CD4-positive, alpha-beta T cell (primary cell): Measurements from ENCODE around the gene LITAFD. TPM values are rescaled to one million over a fixed set of nuclear protein-coding genes. Genes with fewer than 3 reads are reported as not detected.
"Not testable (repeated sequence)": the region's sequence is repeated elsewhere in the genome, so short reads cannot be mapped to it uniquely, and the experiment has no call there.

Experiments used
- ATAC-seq: fragments of 200-7000 bp; cut with Tn5 transposase; one replicate; pipeline ENCODE4 v1.10.0; 2022; ENCODE audit warnings: mild to moderate bottlenecking; ENCODE audit not compliant: poor library complexity
- CTCF ChIA-PET: fragments of 350-600 bp; sonication (Branson Sonifier 250); formaldehyde crosslinking; loops from one replicate; lab custom pipeline; 2021; ENCODE audit warnings: antibody characterized with exemption, inconsistent platforms; lab: Charles Lee
- POLR2A ChIA-PET: fragments of 350-600 bp; sonication (Branson Sonifier 250); formaldehyde crosslinking; loops from one replicate; lab custom pipeline; 2021; ENCODE audit warnings: antibody characterized with exemption, inconsistent platforms; lab: Charles Lee
- DNase-seq, 14 experiments: peaks; one replicate each; pipeline ENCODE4 v3.0.0-alpha.2; 2013 to 2020; ENCODE audit warnings: mixed read lengths in 2 of 14
- H3K27ac ChIP-seq, 2 donors: one replicate each; pipeline versions ENCODE4 v1.5.1 to v1.7.0; 2013; ENCODE audit warnings: low read length in 2 of 2, low read depth in 1 of 2, mild to moderate bottlenecking in 1 of 2
- H3K27me3 ChIP-seq, 2 experiments: 1 replicate in 1 of 2; 2 replicates in 1 of 2; pipeline versions ENCODE4 v1.6.1 to v1.7.0; 2013; ENCODE audit warnings: low read length in 2 of 2, control low read depth in 1 of 2, mild to moderate bottlenecking in 1 of 2, moderate library complexity in 1 of 2; ENCODE audit not compliant: insufficient read depth in 2 of 2, control insufficient read depth in 1 of 2
- H3K36me3 ChIP-seq: one replicate; pipeline ENCODE4 v1.6.1; 2013; ENCODE audit warnings: low read length, control low read depth; ENCODE audit not compliant: insufficient read depth
- H3K4me1 ChIP-seq: one replicate; pipeline ENCODE4 v1.6.1; 2013; ENCODE audit warnings: low read length, control low read depth; ENCODE audit not compliant: insufficient read depth
- H3K4me3 ChIP-seq: one replicate; pipeline ENCODE4 v1.5.1; 2013; ENCODE audit warnings: mild to moderate bottlenecking, low read length, moderate library complexity
- H3K9me3 ChIP-seq, 2 experiments: 1 replicate in 1 of 2; 2 replicates in 1 of 2; pipeline versions ENCODE4 v1.6.1 to v1.7.0; 2013; ENCODE audit warnings: low read length in 2 of 2, mild to moderate bottlenecking in 2 of 2, control low read depth in 1 of 2, moderate library complexity in 1 of 2; ENCODE audit not compliant: control insufficient read depth in 1 of 2, insufficient read depth in 1 of 2
- H3K27ac Mint-ChIP-seq: one replicate; pipeline ENCODE4 v1.8.0; 2020; ENCODE audit warnings: mixed read lengths
- H3K27me3 Mint-ChIP-seq: one replicate; pipeline ENCODE4 v1.8.0; 2021; ENCODE audit warnings: mixed read lengths
- H3K36me3 Mint-ChIP-seq: one replicate; pipeline ENCODE4 v1.8.0; 2021; ENCODE audit warnings: low read depth, mixed read lengths
- H3K4me1 Mint-ChIP-seq: one replicate; pipeline ENCODE4 v1.8.0; 2021; ENCODE audit warnings: low read depth, mixed read lengths
- H3K4me3 Mint-ChIP-seq: one replicate; pipeline ENCODE4 v1.8.0; 2020; ENCODE audit warnings: mild to moderate bottlenecking, mixed read lengths
- H3K9me3 Mint-ChIP-seq: one replicate; pipeline ENCODE4 v1.8.0; 2020; ENCODE audit warnings: mixed read lengths
- intact Hi-C, 2 experiments: fragments of 100-400 bp; cut with DNase I in 1 of 2; cut with micrococcal nuclease in 1 of 2; formaldehyde crosslinking; loops; one replicate each; pipeline versions ENCODE4 v1.15.1 to v1.9.0; 2023 to 2025; cut with DNase I, micrococcal nuclease
- total RNA-seq, 174 experiments: library from RNA in 2 of 174; stranded (reverse) in 2 of 174; gene quantifications; one replicate each; pipeline ENCODE4 v1.2.3 and lab custom pipeline; 2021 to 2026
- TF ChIP-seq, protein P1 (sequence below): fragments of 200-600 bp; IDR thresholded peaks from one replicate; pipeline ENCODE4 v1.8.0; 2022; ENCODE audit warnings: antibody characterized with exemption, mild to moderate bottlenecking

The LITAFD gene
- total RNA-seq, 2 experiments from 2014 or later: 0.60 TPM; not detected in 1

DNA sequence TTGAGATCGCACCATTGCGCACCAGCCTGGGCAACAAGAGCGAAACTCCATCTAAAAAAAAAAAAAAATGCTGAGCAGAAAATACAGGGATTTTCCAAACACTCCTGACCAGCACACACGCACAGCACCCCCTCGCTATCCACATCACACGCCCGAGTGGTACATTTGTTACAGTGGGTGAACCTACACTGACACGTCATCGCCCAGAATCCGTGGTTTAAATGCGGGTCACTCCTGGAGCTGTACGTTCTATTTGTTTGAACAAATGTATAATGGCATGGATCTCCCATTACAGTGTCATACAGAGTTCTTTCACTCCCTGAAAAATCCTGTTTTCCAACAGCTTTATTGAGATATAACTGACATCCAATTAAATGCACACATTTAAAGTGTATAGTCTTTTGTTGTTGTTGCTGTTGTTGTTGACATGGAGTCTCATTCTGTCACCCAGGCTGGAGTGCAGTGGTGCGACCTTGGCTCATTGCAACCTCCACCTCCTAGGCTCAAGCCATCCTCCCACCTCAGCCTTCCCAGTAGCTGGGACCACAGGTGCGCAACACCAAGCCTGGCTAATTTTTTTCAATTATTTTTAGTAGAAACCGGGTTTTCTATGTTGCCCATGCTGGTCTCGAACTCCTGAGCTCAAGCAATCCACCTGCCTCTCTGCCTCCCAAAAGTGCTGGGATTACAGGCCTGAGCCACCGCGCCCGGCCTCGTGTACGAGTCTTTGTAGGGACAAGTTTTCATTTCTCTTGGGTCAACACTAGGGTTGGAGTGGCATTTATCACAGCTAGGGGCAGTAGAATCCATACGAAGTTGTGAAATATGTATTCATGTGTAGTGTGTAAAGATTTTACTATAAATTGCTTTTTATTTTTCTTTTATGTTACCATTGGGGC lies 8.9 kb upstream of the LITAFD start:
- Histone ChIP-seq H3K27me3 (no peaks in the 10 kb centered on the region), H3K4me1 (peaks cover 32% of the 10 kb centered on the region), H3K36me3 (no peaks in the 10 kb centered on the region), H3K9me3 (no peaks in the 10 kb centered on the region), H3K27ac (no peak overlapping the region), H3K4me3 (no peak overlapping the region)
- ChIA-PET POLR2A (interaction anchor here (0.9 kb wide), 1 partner anchor 56 kb away, joined by 3 read pairs; no protein-coding TSS in a partner anchor), CTCF (interaction anchor here (0.5 to 0.9 kb wide), 2 partner anchors 63 to 192 kb away, joined by 3 to 4 read pairs; no protein-coding TSS in a partner anchor)
- Mint-ChIP-seq H3K36me3 (no peaks in the 10 kb centered on the region), H3K4me1 (peaks cover 24% of the 10 kb centered on the region), H3K4me3 (no peak overlapping the region), H3K9me3 (no peaks in the 10 kb centered on the region), H3K27me3 (no peaks in the 10 kb centered on the region), H3K27ac (peak overlapping the region; percentile 17)
- TF ChIP-seq, protein P1, sequence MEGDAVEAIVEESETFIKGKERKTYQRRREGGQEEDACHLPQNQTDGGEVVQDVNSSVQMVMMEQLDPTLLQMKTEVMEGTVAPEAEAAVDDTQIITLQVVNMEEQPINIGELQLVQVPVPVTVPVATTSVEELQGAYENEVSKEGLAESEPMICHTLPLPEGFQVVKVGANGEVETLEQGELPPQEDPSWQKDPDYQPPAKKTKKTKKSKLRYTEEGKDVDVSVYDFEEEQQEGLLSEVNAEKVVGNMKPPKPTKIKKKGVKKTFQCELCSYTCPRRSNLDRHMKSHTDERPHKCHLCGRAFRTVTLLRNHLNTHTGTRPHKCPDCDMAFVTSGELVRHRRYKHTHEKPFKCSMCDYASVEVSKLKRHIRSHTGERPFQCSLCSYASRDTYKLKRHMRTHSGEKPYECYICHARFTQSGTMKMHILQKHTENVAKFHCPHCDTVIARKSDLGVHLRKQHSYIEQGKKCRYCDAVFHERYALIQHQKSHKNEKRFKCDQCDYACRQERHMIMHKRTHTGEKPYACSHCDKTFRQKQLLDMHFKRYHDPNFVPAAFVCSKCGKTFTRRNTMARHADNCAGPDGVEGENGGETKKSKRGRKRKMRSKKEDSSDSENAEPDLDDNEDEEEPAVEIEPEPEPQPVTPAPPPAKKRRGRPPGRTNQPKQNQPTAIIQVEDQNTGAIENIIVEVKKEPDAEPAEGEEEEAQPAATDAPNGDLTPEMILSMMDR: no peak
- ATAC-seq (no peak), DNase-seq (no peak)
- intact Hi-C loops: loop anchor here in 1 of 2 experiments (5.0 kb wide), 1 partner anchor 251 kb away; the partner anchor contains the start of gene METTL22

DNA sequence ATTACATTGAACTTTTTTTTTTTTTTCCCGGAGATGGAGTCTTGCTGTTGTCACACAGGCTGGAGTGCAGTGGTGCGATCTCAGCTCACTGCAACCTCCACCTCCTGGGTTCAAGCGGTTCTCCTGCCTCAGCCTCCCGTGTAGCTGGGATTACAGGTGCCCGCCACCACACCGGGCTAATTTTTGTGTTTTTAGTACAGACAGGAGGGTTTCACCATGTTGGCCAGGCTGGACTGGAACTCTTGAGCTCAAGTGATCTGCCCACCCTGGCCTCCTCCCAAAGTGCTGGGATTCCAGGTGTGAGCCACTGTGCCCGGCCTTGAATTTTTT lies 8.3 kb upstream of the LITAFD start:
- H3K36me3 Mint-ChIP-seq, H3K27me3 ChIP-seq, H3K4me3 Mint-ChIP-seq, CTCF ChIA-PET, POLR2A ChIA-PET, H3K27me3 Mint-ChIP-seq, ATAC-seq, H3K27ac ChIP-seq, H3K4me3 ChIP-seq, DNase-seq, H3K9me3 Mint-ChIP-seq, H3K9me3 ChIP-seq, H3K36me3 ChIP-seq: not testable (repeated sequence)
- intact Hi-C loops: loop anchor here in 1 of 2 experiments (5.0 kb wide), 1 partner anchor 252 kb away; the partner anchor contains the start of gene METTL22
- Mint-ChIP-seq H3K27ac (peak overlapping the region; percentile 17), H3K4me1 (peaks cover 24% of the 10 kb centered on the region)
- peaks cover 34% of the 10 kb centered on the region for H3K4me1 ChIP-seq

DNA sequence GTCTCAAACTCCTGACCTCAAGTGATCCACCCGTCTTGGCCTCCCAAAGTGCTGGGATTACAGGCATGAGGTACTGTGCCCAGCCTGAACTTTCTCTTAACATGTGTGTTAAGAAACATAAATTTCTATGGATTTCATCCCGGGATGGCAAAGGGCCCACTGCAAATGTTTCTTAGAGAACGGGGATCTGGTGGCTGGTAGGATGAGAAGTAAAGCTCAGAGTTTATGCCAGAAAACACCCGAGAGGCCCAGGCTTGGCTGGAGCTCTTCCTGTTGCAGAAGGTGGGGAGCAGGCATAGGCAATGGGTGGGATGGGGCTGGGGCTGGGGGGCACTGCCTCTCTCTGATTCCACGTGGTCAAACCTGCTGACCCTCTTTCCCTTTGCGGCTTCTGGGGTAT lies 7.8 kb upstream of the LITAFD start:
- H3K36me3 Mint-ChIP-seq: no peaks in the 10 kb centered on the region
- no peaks in the 10 kb centered on the region for H3K27me3 Mint-ChIP-seq
- Histone ChIP-seq H3K4me3 (no peak overlapping the region), H3K36me3 (no peaks in the 10 kb centered on the region), H3K27me3 (no peaks in the 10 kb centered on the region), H3K9me3 (no peaks in the 10 kb centered on the region), H3K4me1 (peaks cover 31% of the 10 kb centered on the region), H3K27ac (no peak overlapping the region)
- H3K27ac Mint-ChIP-seq: peak overlapping the region; percentile 50
- TF ChIP-seq, protein P1: no peak
- intact Hi-C loops: loop anchor here in 1 of 2 experiments (5.0 kb wide), 1 partner anchor 252 kb away; the partner anchor contains the start of gene METTL22
- H3K4me1 Mint-ChIP-seq: peaks cover 20% of the 10 kb centered on the region
- peak overlapping the region; percentile 15 for H3K4me3 Mint-ChIP-seq
- no peak for ATAC-seq
- POLR2A ChIA-PET: interaction anchor here (0.8 kb wide), 1 partner anchor 217 kb away, joined by 4 read pairs; the partner anchor contains the start of gene HAPSTR1
- no peak for DNase-seq
- CTCF ChIA-PET: no interaction called here
- H3K9me3 Mint-ChIP-seq: no peaks in the 10 kb centered on the region

DNA sequence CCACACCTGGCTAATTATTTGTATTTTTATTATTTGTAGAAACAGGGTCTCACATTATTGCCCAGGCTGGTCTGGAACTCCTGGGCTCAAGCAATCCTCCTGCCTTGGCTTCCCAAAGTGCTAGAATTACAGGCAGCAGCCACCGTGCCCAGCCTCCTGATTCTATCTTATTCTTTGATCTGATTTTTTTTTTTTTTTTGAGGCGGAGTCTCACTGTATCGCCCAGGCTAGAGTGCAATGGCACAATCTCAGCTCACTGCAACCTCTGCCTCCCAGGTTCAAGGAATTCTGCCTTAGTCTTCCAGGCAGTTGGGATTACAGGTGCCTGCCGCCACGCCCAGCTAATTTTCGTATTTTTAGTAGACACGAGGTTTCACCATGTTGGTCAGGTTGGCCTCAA lies 6.8 kb upstream of the LITAFD start:
- CTCF ChIA-PET: interaction anchor here (0.7 kb wide), 1 partner anchor 25 kb away, joined by 3 read pairs; no protein-coding TSS in a partner anchor
- POLR2A ChIA-PET: interaction anchor here (0.8 kb wide), 1 partner anchor 216 kb away, joined by 4 read pairs; the partner anchor contains the start of gene HAPSTR1
- peaks cover 19% of the 10 kb centered on the region for H3K4me1 Mint-ChIP-seq

More for the DNA sequence above, 6.8 kb upstream of the LITAFD start:
- H3K27ac Mint-ChIP-seq, H3K27me3 Mint-ChIP-seq, H3K36me3 ChIP-seq, ATAC-seq, H3K9me3 Mint-ChIP-seq, H3K9me3 ChIP-seq, intact Hi-C loops, DNase-seq, H3K27me3 ChIP-seq, H3K4me3 Mint-ChIP-seq, H3K27ac ChIP-seq, H3K36me3 Mint-ChIP-seq, H3K4me3 ChIP-seq: not testable (repeated sequence)
- H3K4me1 ChIP-seq: peaks cover 26% of the 10 kb centered on the region
